ENCODE data around the gene RNF4. TPM values are rescaled to one million over a fixed set of nuclear protein-coding genes. Genes with fewer than 3 reads are reported as not detected.
"Not testable (repeated sequence)": the region's sequence is repeated elsewhere in the genome, so short reads cannot be mapped to it uniquely, and the experiment has no call there.

The RNF4 gene
- total and polyA plus RNA-seq, 2 donors: 41.3 to 43.1 TPM

GRCh38 chr4:2426711-2427275, 42.1 kb upstream of the RNF4 start:
- Histone ChIP-seq H3K4me1 (ENCODE audit: control insufficient read depth in 2 of 2, insufficient read depth in 2 of 2, low read length in 2 of 2) (no peaks in the 10 kb centered on the region), H3K27ac (ENCODE audit: low read depth in 1 of 2, low read length in 1 of 2) (no peak overlapping the region), H3K9me3 (ENCODE audit: control insufficient read depth in 2 of 2, insufficient read depth in 1 of 2, low read length in 1 of 2) (peaks cover 0 to 3% of the 10 kb centered on the region in 2 donors), H3K4me3 (ENCODE audit: low read length in 2 of 2) (no peak overlapping the region), H3K36me3 (ENCODE audit: control insufficient read depth in 2 of 2, insufficient read depth in 2 of 2, low read length in 1 of 2) (no peaks in the 10 kb centered on the region), H3K27me3 (ENCODE audit: control insufficient read depth in 2 of 2, insufficient read depth in 1 of 2, low read length in 1 of 2) (peaks cover 0 to 29% of the 10 kb centered on the region in 2 donors)
- 91% methylated on average over 13 of the region's 13 CpGs for WGBS
- DNase-seq (ENCODE audit: low read depth in 6 of 9, low spot score in 9 of 9): no peak

DNA sequence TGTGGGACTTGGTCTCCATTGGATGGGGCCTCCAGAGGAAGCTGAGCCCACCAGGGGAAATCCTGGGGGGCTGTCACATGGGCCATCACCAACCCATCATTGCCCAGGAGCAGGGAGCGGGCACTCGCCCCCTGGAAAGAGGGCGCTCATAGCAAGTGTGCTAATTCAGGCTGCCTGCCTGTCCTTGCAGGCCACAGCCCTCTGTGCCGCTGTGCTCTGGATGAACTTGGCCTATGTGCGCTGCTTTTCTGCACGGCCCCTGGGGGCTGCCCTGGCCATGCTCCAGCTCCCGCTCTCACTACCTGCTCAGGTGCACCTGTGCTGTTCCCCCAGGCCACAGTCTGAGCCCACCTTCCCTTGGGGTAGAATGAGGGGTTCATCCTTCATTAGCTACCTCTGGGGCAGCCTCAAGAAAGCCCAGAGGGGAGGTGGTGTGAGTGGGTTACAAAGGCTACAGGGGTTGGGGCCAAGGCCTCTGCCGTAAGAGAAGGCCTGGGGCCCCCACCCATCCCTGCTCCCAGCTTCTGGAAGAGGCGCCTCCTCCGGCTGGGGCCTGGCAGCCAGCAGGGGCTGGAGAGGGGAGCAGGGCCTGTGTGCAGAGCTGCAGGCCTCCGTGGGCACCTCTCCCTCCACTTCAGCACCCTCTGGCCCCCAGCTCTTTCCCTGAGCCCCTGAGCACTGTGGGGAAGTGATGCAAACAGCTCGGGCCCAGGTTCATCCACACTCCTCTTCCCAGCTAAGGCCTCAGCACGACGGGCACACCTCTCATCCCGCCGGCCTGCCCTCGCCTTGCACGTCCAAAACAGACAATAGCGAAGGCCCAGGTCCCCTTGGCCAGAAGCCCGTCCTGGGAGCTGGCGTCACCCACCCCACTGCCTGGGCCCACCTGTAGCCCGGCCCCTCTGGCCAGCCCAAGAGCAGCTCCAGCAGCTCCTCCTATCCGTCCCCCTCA, 41.2 kb upstream of the RNF4 start:
- Histone ChIP-seq H3K9me3 (ENCODE audit: control insufficient read depth in 2 of 2, insufficient read depth in 1 of 2, low read length in 1 of 2) (peaks cover 0 to 3% of the 10 kb centered on the region in 2 donors), H3K27ac (ENCODE audit: low read depth in 1 of 2, low read length in 1 of 2) (no peak overlapping the region), H3K4me3 (ENCODE audit: low read length in 2 of 2) (no peak overlapping the region), H3K4me1 (ENCODE audit: control insufficient read depth in 2 of 2, insufficient read depth in 2 of 2, low read length in 2 of 2) (no peaks in the 10 kb centered on the region), H3K27me3 (ENCODE audit: control insufficient read depth in 2 of 2, insufficient read depth in 1 of 2, low read length in 1 of 2) (peaks cover 0 to 20% of the 10 kb centered on the region in 2 donors), H3K36me3 (ENCODE audit: control insufficient read depth in 2 of 2, insufficient read depth in 2 of 2, low read length in 1 of 2) (no peaks in the 10 kb centered on the region)
- DNase-seq (ENCODE audit: low read depth in 6 of 9, low spot score in 9 of 9): no peak
- WGBS: 96% methylated on average over 23 of the region's 23 CpGs

DNA sequence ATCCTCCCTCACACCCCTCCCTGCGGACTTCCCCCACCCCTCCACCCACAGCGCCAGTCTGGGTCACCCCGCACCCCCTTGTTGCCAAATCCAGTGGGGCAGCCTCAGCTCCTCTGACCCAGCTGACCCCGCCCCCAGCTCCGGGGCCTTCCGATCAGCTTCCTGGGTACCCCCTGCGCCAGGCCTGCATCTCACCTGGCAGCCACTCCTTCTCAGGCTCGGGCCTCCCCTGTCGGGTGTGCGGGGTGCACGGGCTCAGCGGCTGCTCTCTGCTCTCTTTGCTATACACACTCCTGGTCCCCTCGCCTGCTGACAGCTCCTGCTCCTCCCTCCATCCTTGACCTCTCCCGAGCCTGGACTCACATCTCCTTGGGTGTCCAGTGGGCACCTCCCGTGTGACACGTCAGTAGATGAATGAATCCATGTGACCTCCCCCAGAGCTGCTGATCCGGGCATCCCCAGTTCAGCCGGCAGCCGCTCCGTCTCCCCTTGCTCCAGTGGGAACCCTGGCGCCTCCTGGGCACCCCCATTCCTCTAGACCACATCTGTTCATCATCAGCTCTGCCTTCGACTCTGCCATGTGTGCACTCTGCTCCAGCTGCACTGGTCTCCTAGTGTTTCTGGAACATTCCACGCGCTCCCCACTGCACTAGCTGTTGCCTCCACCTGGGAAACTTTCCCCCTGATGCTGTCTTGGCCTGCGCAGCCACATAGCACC, 40.3 kb upstream of the RNF4 start:
- DNase-seq (ENCODE audit: low read depth in 6 of 9, low spot score in 9 of 9): no peak
- no peaks in the 10 kb centered on the region for H3K4me1 ChIP-seq (ENCODE audit: control insufficient read depth in 2 of 2, insufficient read depth in 2 of 2, low read length in 2 of 2)
- 92% methylated on average over 25 of the region's 25 CpGs for WGBS
- H3K27ac ChIP-seq (ENCODE audit: low read depth in 1 of 2, low read length in 1 of 2): no peak overlapping the region
- H3K27me3 ChIP-seq (ENCODE audit: control insufficient read depth in 2 of 2, insufficient read depth in 1 of 2, low read length in 1 of 2): peaks cover 2 to 15% of the 10 kb centered on the region in 2 donors
- no peak overlapping the region for H3K4me3 ChIP-seq (ENCODE audit: low read length in 2 of 2)
- H3K9me3 ChIP-seq (ENCODE audit: control insufficient read depth in 2 of 2, insufficient read depth in 1 of 2, low read length in 1 of 2): peaks cover 0 to 3% of the 10 kb centered on the region in 2 donors
- H3K36me3 ChIP-seq (ENCODE audit: control insufficient read depth in 2 of 2, insufficient read depth in 2 of 2, low read length in 1 of 2): no peaks in the 10 kb centered on the region

DNA sequence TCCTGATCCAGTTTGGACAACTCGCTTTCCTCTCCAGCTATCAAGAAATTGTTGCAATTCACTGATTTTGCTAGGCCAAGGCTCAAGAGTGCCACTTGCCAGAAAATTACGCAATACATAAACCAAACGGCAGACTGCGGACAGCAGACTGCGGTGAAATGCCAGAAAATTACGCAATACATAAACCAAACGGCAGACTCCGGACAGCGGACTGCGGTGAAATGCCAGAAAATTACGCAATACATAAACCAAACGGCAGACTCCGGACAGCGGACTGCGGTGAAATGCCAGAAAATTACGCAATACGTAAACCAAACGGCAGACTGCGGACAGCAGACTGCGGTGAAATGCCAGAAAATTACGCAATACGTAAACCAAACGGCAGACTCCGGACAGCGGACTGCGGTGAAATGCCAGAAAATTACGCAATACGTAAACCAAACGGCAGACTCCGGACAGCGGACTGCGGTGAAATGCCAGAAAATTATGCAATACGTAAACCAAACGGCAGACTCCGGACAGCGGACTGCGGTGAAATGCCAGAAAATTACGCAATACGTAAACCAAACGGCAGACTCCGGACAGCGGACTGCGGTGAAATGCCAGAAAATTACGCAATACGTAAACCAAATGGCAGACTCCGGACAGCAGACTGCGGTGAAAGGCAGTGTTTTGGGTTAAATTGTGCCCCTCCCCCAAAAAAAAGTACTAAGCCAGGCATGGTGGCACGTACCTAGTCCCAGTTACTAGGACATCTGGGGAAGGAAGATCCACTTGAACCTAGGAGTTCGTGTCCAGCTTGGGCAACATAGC, 38.8 kb upstream of the RNF4 start:
- 94% methylated on average over 29 of the region's 49 CpGs for WGBS
- H3K27ac ChIP-seq (ENCODE audit: low read depth in 1 of 2, low read length in 1 of 2); H3K4me1 ChIP-seq (ENCODE audit: control insufficient read depth in 2 of 2, insufficient read depth in 2 of 2, low read length in 2 of 2); H3K9me3 ChIP-seq (ENCODE audit: control insufficient read depth in 2 of 2, insufficient read depth in 1 of 2, low read length in 1 of 2); H3K36me3 ChIP-seq (ENCODE audit: control insufficient read depth in 2 of 2, insufficient read depth in 2 of 2, low read length in 1 of 2); DNase-seq (ENCODE audit: low read depth in 6 of 9, low spot score in 9 of 9); H3K4me3 ChIP-seq (ENCODE audit: low read length in 2 of 2): not testable (repeated sequence)
- H3K27me3 ChIP-seq (ENCODE audit: control insufficient read depth in 2 of 2, insufficient read depth in 1 of 2, low read length in 1 of 2): peaks cover 2 to 16% of the 10 kb centered on the region in 2 donors

GRCh38 chr4:2432004-2432403, 36.9 kb upstream of the RNF4 start:
- Histone ChIP-seq H3K4me1 (ENCODE audit: control insufficient read depth in 2 of 2, insufficient read depth in 2 of 2, low read length in 2 of 2) (no peaks in the 10 kb centered on the region), H3K36me3 (ENCODE audit: control insufficient read depth in 2 of 2, insufficient read depth in 2 of 2, low read length in 1 of 2) (no peaks in the 10 kb centered on the region), H3K27me3 (ENCODE audit: control insufficient read depth in 2 of 2, insufficient read depth in 1 of 2, low read length in 1 of 2) (peaks cover 2 to 23% of the 10 kb centered on the region in 2 donors), H3K9me3 (ENCODE audit: control insufficient read depth in 2 of 2, insufficient read depth in 1 of 2, low read length in 1 of 2) (peaks cover 0 to 3% of the 10 kb centered on the region in 2 donors), H3K4me3 (ENCODE audit: low read length in 2 of 2) (no peak overlapping the region), H3K27ac (ENCODE audit: low read depth in 1 of 2, low read length in 1 of 2) (no peak overlapping the region)
- DNase-seq (ENCODE audit: low read depth in 6 of 9, low spot score in 9 of 9): no peak

DNA sequence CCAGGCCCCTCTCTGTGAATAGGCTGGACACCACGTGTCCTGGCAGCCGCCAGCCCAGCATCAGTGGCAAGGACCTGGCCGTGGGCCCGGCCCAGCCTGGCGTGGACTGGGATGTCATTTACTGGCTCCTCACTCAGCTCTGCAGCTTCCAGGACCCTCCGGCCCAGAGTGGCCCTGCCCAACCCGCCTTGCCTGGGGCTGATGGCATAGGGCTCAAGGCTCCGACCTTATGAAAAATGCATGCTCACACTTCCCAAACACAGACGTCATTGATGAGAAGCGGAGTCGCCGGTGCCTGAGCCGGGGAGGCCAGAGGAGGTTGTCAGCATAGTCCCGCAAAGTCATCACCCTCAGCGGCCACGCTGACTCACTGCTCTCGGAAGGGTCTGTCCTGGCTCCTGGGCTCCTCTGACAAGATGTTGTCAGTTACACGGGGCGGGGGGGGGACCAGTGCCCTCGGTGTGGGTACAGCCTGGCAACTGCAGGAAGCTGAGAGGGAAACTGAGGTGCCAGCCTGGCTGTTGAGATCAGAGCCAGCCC, 35.8 kb upstream of the RNF4 start:
- 90% methylated on average over 20 of the region's 20 CpGs for WGBS
- Histone ChIP-seq H3K27me3 (ENCODE audit: control insufficient read depth in 2 of 2, insufficient read depth in 1 of 2, low read length in 1 of 2) (peaks cover 2 to 20% of the 10 kb centered on the region in 2 donors), H3K36me3 (ENCODE audit: control insufficient read depth in 2 of 2, insufficient read depth in 2 of 2, low read length in 1 of 2) (no peaks in the 10 kb centered on the region), H3K4me1 (ENCODE audit: control insufficient read depth in 2 of 2, insufficient read depth in 2 of 2, low read length in 2 of 2) (no peaks in the 10 kb centered on the region), H3K9me3 (ENCODE audit: control insufficient read depth in 2 of 2, insufficient read depth in 1 of 2, low read length in 1 of 2) (no peaks in the 10 kb centered on the region), H3K4me3 (ENCODE audit: low read length in 2 of 2) (no peak overlapping the region), H3K27ac (ENCODE audit: low read depth in 1 of 2, low read length in 1 of 2) (no peak overlapping the region)
- DNase-seq (ENCODE audit: low read depth in 6 of 9, low spot score in 9 of 9): no peak

DNA sequence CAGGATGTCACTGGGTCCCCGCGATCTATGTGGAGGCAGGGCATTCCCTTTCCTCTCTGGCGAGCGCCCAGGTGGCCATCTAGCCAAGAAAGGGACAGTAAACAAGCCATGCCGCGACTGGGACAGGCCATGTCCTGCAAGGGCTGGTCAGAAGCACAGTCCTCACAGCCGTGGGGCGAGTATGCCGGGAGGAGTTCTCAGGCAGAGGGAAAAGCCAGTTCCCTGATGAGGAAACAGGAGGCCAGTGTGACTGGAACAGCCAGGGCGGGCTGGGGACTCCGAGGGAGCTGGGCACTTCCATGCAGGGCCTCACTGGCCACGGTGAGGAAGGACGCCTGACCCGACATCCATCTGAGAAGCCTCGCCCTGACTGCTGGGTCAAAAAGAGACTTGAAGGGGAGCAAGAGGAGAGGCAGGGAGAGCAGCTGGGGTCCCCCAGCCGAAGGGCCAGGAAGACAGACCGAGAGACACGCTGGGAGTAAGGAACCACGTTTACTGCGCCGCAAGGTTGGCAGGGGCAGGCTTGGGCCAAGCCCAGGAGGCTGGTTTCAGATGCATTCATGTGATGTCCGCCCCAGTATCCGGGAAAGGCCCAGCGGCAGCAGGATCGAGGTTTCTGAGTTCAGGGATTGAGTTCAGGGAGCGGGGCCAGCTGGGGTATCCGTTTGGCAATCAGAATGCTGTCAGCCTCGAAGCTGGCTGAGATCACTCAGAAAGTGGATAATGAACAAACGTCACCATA, 35.1 kb upstream of the RNF4 start:
- no peak for DNase-seq (ENCODE audit: low read depth in 6 of 9, low spot score in 9 of 9)

DNA sequence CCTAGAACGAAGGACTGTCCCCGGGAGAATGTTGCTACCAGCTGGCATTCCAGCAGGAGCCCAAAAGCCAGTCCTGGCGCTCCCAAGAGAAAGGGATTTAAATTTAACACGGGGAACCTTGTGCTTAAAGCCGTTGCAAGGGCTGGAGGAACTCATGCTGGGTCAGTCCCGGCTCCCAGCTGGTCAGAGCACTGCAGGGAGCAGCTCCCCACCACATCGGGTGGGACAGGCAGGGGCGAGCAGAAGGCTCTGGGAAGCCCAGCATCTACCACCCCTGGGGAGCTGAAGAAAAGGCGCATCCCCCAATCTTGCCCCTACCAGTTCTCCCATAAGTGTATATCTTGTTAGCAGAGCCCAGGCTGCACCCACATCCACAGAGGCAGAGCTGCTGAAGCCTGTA, 34.5 kb upstream of the RNF4 start:
- no peak for DNase-seq (ENCODE audit: low read depth in 6 of 9, low spot score in 9 of 9)
- H3K9me3 ChIP-seq (ENCODE audit: control insufficient read depth in 2 of 2, insufficient read depth in 1 of 2, low read length in 1 of 2): no peaks in the 10 kb centered on the region
- no peak overlapping the region for H3K4me3 ChIP-seq (ENCODE audit: low read length in 2 of 2)
- no peaks in the 10 kb centered on the region for H3K4me1 ChIP-seq (ENCODE audit: control insufficient read depth in 2 of 2, insufficient read depth in 2 of 2, low read length in 2 of 2)
- 81% methylated on average over 9 of the region's 9 CpGs for WGBS
- H3K36me3 ChIP-seq (ENCODE audit: control insufficient read depth in 2 of 2, insufficient read depth in 2 of 2, low read length in 1 of 2): no peaks in the 10 kb centered on the region
- no peak overlapping the region for H3K27ac ChIP-seq (ENCODE audit: low read depth in 1 of 2, low read length in 1 of 2)
- H3K27me3 ChIP-seq (ENCODE audit: control insufficient read depth in 2 of 2, insufficient read depth in 1 of 2, low read length in 1 of 2): peaks cover 2 to 20% of the 10 kb centered on the region in 2 donors

More for the DNA sequence above, 35.1 kb upstream of the RNF4 start:
- Histone ChIP-seq H3K4me3 (ENCODE audit: low read length in 2 of 2) (no peak overlapping the region), H3K27me3 (ENCODE audit: control insufficient read depth in 2 of 2, insufficient read depth in 1 of 2, low read length in 1 of 2) (peaks cover 2 to 20% of the 10 kb centered on the region in 2 donors), H3K4me1 (ENCODE audit: control insufficient read depth in 2 of 2, insufficient read depth in 2 of 2, low read length in 2 of 2) (no peaks in the 10 kb centered on the region), H3K36me3 (ENCODE audit: control insufficient read depth in 2 of 2, insufficient read depth in 2 of 2, low read length in 1 of 2) (no peaks in the 10 kb centered on the region), H3K9me3 (ENCODE audit: control insufficient read depth in 2 of 2, insufficient read depth in 1 of 2, low read length in 1 of 2) (no peaks in the 10 kb centered on the region), H3K27ac (ENCODE audit: low read depth in 1 of 2, low read length in 1 of 2) (no peak overlapping the region)
- WGBS: 89% methylated on average over 29 of the region's 29 CpGs
